C4-2B (cell line): Measurements from ENCODE around the gene LAMA2.
A peak's percentile ranks its signal among the peaks of the same experiment; 100 is the strongest.

Experiments
- H3K27ac ChIP-seq: fragments of 450-650 bp; 2 replicates; pipeline ENCODE4 v1.5.1; 2017
- ZFX ChIP-seq: fragments of 450-650 bp; IDR thresholded peaks from 2 replicates; pipeline ENCODE4 v1.6.1; 2017
- TF ChIP-seq, protein P1 (sequence below): fragments of 450-650 bp; conservative IDR thresholded peaks from 2 replicates; pipeline ENCODE4 v1.5.1; 2017; ENCODE audit warnings: mild to moderate bottlenecking

LAMA2 gene

DNA sequence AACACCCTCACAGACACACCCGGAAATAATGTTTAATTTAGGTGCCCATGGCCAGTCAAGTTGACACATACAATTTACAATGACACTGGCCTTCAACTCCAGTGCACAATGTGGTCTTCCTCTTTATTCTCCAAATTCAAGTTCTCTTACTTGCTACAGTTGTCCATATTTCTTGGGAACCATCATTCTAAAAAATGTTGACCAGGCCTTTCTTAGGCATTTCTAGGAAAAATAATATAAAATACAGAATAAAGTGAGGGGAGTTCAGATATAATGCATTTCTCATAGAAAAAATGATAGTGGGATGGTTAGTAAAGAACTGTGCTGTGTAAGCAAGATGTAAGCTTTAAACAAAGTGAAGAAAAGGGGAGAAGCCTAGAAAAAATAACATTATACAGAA is 528.2 kb downstream of the LAMA2 start:
- no peak overlapping the region for H3K27ac ChIP-seq
- TF ChIP-seq, protein P1, sequence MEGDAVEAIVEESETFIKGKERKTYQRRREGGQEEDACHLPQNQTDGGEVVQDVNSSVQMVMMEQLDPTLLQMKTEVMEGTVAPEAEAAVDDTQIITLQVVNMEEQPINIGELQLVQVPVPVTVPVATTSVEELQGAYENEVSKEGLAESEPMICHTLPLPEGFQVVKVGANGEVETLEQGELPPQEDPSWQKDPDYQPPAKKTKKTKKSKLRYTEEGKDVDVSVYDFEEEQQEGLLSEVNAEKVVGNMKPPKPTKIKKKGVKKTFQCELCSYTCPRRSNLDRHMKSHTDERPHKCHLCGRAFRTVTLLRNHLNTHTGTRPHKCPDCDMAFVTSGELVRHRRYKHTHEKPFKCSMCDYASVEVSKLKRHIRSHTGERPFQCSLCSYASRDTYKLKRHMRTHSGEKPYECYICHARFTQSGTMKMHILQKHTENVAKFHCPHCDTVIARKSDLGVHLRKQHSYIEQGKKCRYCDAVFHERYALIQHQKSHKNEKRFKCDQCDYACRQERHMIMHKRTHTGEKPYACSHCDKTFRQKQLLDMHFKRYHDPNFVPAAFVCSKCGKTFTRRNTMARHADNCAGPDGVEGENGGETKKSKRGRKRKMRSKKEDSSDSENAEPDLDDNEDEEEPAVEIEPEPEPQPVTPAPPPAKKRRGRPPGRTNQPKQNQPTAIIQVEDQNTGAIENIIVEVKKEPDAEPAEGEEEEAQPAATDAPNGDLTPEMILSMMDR: no peak
- TF ChIP-seq ZFX: no peak

DNA sequence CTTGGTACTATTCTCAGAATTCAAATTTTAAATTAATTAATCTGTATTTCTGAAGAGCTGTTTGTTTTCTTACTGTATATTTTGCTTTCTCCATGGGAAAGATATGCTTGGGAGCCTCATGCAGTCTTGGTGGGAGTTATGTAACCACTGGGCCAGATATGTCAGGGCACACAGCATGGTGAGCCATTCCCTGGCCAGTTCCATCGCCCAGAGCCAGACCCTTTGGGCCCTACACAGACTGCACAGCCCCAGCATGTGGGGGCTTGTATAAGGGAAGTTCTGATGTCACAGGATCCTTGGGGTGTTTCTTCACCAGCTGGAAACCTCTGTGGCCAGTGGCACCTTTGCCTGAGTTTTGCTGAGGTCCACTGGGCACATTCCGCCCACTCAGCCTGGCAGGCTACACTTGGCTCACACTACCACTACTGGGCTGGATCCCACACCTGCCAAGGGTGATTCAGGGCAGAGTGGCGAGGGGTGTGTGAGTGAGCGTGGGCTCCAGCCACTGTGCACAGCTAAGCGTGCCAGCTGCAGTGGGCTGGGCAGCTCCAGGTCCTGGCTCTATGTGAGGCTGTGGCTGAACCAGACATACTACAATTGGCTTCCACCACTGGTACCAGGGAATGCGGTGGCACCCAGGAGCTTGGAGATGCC is 533.5 kb downstream of the LAMA2 start:
- TF ChIP-seq ZFX: no peak
- TF ChIP-seq, protein P1: no peak
- no peak overlapping the region for H3K27ac ChIP-seq

- TF ChIP-seq, protein P1: no peak
- TF ChIP-seq ZFX: no peak
- no peak overlapping the region for H3K27ac ChIP-seq
Measured at GRCh38 chr6:129417416-129418086, 534.6 kb downstream of the LAMA2 start.

- H3K27ac ChIP-seq: no peak overlapping the region
- TF ChIP-seq, protein P1: no peak
- TF ChIP-seq ZFX: no peak
Measured at GRCh38 chr6:129419324-129419723, 536.4 kb downstream of the LAMA2 start.

GRCh38 chr6:129426343-129426742 is 543.4 kb downstream of the LAMA2 start:
- H3K27ac ChIP-seq: no peak overlapping the region
- TF ChIP-seq, protein P1: no peak
- TF ChIP-seq ZFX: no peak

DNA sequence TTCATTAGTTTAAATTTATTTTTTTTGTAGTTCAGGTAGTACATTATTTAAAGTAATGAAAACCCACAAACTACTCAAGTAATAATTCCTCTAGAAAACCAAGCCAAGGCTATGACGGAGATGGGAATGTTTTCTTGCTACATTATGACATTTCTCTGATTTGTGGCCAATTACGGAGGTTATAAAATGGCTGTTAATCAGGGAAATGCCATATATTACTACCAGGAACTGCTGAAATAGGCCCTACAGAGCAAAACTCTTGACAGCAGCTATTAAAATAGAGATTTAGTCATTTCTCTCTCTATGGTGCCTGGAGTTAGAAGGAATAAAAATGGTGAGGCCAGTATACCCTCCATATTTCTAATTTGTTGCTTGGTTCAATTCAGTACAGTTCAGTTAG is 547.0 kb downstream of the LAMA2 start:
- TF ChIP-seq, protein P1: no peak
- no peak for TF ChIP-seq ZFX
- no peak overlapping the region for H3K27ac ChIP-seq

DNA sequence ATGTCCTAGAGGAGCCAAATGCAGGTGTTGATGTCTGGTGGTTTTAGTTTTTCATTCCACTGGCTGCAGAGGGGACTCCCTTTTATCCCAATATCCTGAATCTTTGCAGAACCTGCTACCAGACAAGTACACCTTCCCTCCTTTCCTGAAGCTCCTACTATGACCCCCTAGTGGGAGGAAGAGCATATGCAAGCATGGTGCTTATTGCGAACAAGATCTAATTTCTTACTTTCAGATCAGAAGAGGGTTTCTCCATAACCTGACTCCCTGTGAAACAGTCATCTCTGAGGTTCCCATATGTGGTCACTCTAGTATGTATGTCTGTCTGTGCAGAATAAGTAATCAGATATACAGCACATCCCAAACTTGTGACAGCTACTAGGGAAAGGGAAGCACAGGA is 549.8 kb downstream of the LAMA2 start:
- TF ChIP-seq ZFX: no peak
- TF ChIP-seq, protein P1: peak; percentile 35

More for the DNA sequence above, 549.8 kb downstream of the LAMA2 start:
- no peak overlapping the region for H3K27ac ChIP-seq
